Kidney epithelial cell (primary cell): ENCODE measurements around the gene PRSS16. TPM values are rescaled to one million over a fixed set of nuclear protein-coding genes. Genes with fewer than 3 reads are reported as not detected.
"Not testable (repeated sequence)": the region's sequence is repeated elsewhere in the genome, so short reads cannot be mapped to it uniquely, and the experiment has no call there.

ENCODE experiments used
- DNase-seq: peaks from one replicate; pipeline ENCODE4 v3.0.0-alpha.2; 2010; ENCODE audit warnings: low read depth
- H3K27me3 ChIP-seq: 2 replicates; pipeline ENCODE4 v1.6.0; 2011; ENCODE audit warnings: low read length; ENCODE audit not compliant: control insufficient read depth, insufficient read depth
- H3K36me3 ChIP-seq: 2 replicates; pipeline ENCODE4 v1.5.1; 2011; ENCODE audit warnings: low read length; ENCODE audit not compliant: control insufficient read depth, insufficient read depth
- H3K4me3 ChIP-seq: 2 replicates; pipeline ENCODE4 v1.5.1; 2011; ENCODE audit warnings: low read depth, mild to moderate bottlenecking, control low read depth, low read length
- total RNA-seq: library from RNA; depleted of rRNA; stranded (reverse); fragments of >200 nt; gene quantifications from 2 replicates; pipeline ENCODE4 v1.2.3, GENCODE V29; 2015
- TF ChIP-seq, protein P1 (sequence below): IDR thresholded peaks from 2 replicates; pipeline ENCODE4 v1.5.1; 2011; ENCODE audit warnings: mild to moderate bottlenecking, moderate library complexity, low read length, control low read depth, inconsistent platforms; ENCODE audit not compliant: insufficient read depth, poor library complexity, severe bottlenecking

The PRSS16 gene
- total RNA-seq, 1 donor from 2014 or later: 2.2 TPM

GRCh38 chr6:27260836-27261375 lies 13.4 kb downstream of the PRSS16 start:
- TF ChIP-seq, protein P1, sequence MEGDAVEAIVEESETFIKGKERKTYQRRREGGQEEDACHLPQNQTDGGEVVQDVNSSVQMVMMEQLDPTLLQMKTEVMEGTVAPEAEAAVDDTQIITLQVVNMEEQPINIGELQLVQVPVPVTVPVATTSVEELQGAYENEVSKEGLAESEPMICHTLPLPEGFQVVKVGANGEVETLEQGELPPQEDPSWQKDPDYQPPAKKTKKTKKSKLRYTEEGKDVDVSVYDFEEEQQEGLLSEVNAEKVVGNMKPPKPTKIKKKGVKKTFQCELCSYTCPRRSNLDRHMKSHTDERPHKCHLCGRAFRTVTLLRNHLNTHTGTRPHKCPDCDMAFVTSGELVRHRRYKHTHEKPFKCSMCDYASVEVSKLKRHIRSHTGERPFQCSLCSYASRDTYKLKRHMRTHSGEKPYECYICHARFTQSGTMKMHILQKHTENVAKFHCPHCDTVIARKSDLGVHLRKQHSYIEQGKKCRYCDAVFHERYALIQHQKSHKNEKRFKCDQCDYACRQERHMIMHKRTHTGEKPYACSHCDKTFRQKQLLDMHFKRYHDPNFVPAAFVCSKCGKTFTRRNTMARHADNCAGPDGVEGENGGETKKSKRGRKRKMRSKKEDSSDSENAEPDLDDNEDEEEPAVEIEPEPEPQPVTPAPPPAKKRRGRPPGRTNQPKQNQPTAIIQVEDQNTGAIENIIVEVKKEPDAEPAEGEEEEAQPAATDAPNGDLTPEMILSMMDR: no peak
- Histone ChIP-seq H3K4me3 (no peak overlapping the region), H3K36me3 (no peaks in the 10 kb centered on the region), H3K27me3 (peaks cover 11% of the 10 kb centered on the region)
- DNase-seq: no peak

DNA sequence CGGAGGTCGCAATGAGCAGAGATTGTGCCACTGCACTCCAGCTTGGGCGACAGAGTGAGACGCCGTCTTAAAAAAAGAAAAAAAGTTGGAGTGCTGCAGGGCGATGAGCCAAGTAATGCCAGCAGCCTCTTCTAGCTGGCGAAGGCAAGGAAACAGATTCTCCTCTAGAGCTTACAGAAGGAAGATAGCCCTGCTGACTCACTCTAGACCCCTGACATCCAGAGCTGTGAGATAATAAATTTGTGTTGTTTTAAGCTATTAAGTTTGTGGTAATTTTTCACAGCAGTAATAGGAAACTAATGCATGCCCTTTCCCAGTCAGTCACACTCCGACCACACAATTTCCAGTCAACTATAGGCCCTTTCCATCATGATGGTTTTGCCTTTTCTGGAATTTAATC lies 16.4 kb downstream of the PRSS16 start:
- H3K4me3 ChIP-seq: no peak overlapping the region
- TF ChIP-seq, protein P1: no peak
- H3K27me3 ChIP-seq: peaks cover 22% of the 10 kb centered on the region

GRCh38 chr6:27267003-27267402 lies 19.5 kb downstream of the PRSS16 start:
- H3K36me3 ChIP-seq, H3K4me3 ChIP-seq, DNase-seq: not testable (repeated sequence)
- H3K27me3 ChIP-seq: peaks cover 18% of the 10 kb centered on the region

More for the DNA sequence above, 16.4 kb downstream of the PRSS16 start:
- no peaks in the 10 kb centered on the region for H3K36me3 ChIP-seq
- no peak for DNase-seq

DNA sequence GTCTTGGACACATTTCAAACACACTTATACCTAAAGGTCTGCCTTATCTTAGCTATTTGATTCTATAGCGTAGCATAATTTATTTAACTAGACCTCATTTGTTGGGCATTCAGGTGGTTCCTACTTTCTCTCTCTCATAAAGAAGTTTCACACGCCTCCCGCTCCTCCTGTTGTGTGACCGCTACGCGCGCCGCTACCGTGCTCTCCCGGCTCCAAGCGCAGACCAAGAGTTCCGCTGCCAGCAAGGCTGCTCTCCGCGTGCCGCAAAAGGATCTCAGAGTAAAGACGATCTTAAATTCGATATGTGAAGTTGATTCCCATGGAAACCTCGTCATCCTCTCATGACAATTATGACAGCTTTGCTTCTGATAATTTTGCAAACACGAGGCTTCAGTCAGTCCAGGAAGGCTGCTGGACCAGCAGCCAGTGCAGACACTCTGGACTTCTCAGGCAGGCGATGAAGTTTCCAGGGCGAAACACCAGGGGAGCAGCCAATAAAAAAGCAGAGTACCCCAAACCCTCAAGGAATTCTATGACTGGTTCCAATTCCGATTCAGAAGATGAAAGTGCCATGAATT lies 20.4 kb downstream of the PRSS16 start:
- TF ChIP-seq, protein P1: no peak
- H3K4me3 ChIP-seq: no peak overlapping the region
- H3K27me3 ChIP-seq: peaks cover 24% of the 10 kb centered on the region
- DNase-seq: no peak
- H3K36me3 ChIP-seq: no peaks in the 10 kb centered on the region

- peaks cover 27% of the 10 kb centered on the region for H3K27me3 ChIP-seq
Measured at GRCh38 chr6:27268803-27269202, 21.3 kb downstream of the PRSS16 start.

DNA sequence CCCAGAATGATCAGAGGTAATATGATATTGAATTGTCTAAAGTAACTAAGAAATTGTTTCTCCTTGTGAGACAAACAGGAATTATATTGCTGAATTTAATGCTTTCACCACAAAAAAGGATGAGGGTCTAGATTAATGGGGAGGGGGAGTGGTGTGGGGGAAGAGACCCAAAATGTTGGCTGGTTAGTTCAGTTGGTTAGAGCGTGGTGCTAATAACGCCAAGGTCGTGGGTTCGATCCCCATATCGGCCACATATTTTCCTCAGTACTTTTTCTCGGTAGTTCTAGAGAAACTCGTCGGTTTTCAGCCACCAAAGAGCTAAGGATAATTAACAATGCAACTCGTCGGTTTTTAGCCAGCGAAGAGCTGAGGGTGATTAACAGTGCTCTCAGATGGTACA lies 26.3 kb downstream of the PRSS16 start:
- no peak for DNase-seq
- Histone ChIP-seq H3K4me3 (no peak overlapping the region), H3K36me3 (no peaks in the 10 kb centered on the region), H3K27me3 (peaks cover 22% of the 10 kb centered on the region)
- TF ChIP-seq, protein P1: no peak

More at GRCh38 chr6:27268803-27269202, 21.3 kb downstream of the PRSS16 start:
- DNase-seq: no peak
- no peaks in the 10 kb centered on the region for H3K36me3 ChIP-seq
- no peak overlapping the region for H3K4me3 ChIP-seq
- TF ChIP-seq, protein P1: no peak
